HepG2 (cell line): ENCODE measurements around the gene GTF3A. TPM values are rescaled to one million over a fixed set of nuclear protein-coding genes. Genes with fewer than 3 reads are reported as not detected.

Experiments used
- BHLHE40 ChIP-seq: IDR thresholded peaks from 2 replicates; pipeline ENCODE4 v1.6.1; 2011; ENCODE audit warnings: low read length, improper control_type of control experiment
- FOXA3 ChIP-seq: IDR thresholded peaks from 2 replicates; pipeline ENCODE4 v1.6.1; 2016; ENCODE audit warnings: missing genetic modification reagents, missing compliant biosample characterization
- GATA4 ChIP-seq: sonication (generic); IDR thresholded peaks from 2 replicates; pipeline ENCODE4 v1.6.1; 2016; ENCODE audit warnings: antibody characterized with exemption, low read depth, borderline replicate concordance
- MED13 ChIP-seq: sonication (generic); formaldehyde crosslinking; IDR thresholded peaks from 2 replicates; pipeline ENCODE4 v1.5.0; 2020; ENCODE audit warnings: missing genetic modification reagents
- RARG ChIP-seq: sonication (generic); formaldehyde crosslinking; IDR thresholded peaks from 2 replicates; pipeline ENCODE4 v1.4.0; 2020; ENCODE audit warnings: low read depth, mild to moderate bottlenecking, missing genetic modification reagents
- ZNF558 ChIP-seq: sonication (generic); formaldehyde crosslinking; IDR thresholded peaks from 2 replicates; pipeline ENCODE4 v1.9.0; 2022; ENCODE audit warnings: mild to moderate bottlenecking, missing genetic modification reagents, borderline replicate concordance
- ZNF839 ChIP-seq: sonication (generic); formaldehyde crosslinking; IDR thresholded peaks from 2 replicates; pipeline ENCODE4 v1.4.0; 2020; ENCODE audit warnings: missing genetic modification reagents, mild to moderate bottlenecking, borderline replicate concordance
- polyA plus RNA-seq, 8 experiments: library from polyadenylated mRNA; depleted of rRNA in 3 of 8; stranded (reverse) in 7 of 8; unstranded in 1 of 8; fragments of >200 nt; fragmentation: Illumina TruSeq in 4 of 8; extraction: Trizol in 4 of 8; gene quantifications; 2 replicates each; pipeline versions ENCODE4 v1.2.1 to v1.2.3, GENCODE V29; 2011 to 2016; ENCODE audit warnings: low read depth in 4 of 8, missing spikeins in 1 of 8, mixed read lengths in 1 of 8; ENCODE audit not compliant: insufficient read depth in 1 of 8
- total RNA-seq, 5 experiments: library from RNA; depleted of rRNA; stranded (reverse); fragments of >200 nt; fragmentation: Illumina TruSeq; extraction: Trizol; gene quantifications; 2 replicates each; pipeline ENCODE4 v1.2.3, GENCODE V29; 2016; ENCODE audit warnings: low read depth in 1 of 5
- TF ChIP-seq, protein P1 (sequence below), 2 experiments: sonication (generic) in 1 of 2; formaldehyde crosslinking in 1 of 2; IDR thresholded peaks; 2 replicates each; pipeline versions ENCODE4 v1.5.1 to v1.6.1; 2011 to 2020; ENCODE audit warnings: borderline replicate concordance in 1 of 2, low read depth in 1 of 2, low read length in 1 of 2, mild to moderate bottlenecking in 1 of 2, missing genetic modification reagents in 1 of 2, moderate library complexity in 1 of 2
- TF ChIP-seq, protein P2 (sequence below): sonication (generic); formaldehyde crosslinking; IDR thresholded peaks from 2 replicates; pipeline ENCODE4 v1.5.1; 2020; ENCODE audit warnings: mild to moderate bottlenecking, moderate library complexity, missing genetic modification reagents
- TF ChIP-seq, protein P3 (sequence below): sonication (generic); formaldehyde crosslinking; IDR thresholded peaks from 2 replicates; pipeline ENCODE4 v1.4.0; 2020; ENCODE audit warnings: mild to moderate bottlenecking, missing genetic modification reagents
- TF ChIP-seq, protein P4 (sequence below): sonication (generic); formaldehyde crosslinking; IDR thresholded peaks from 2 replicates; pipeline ENCODE4 v1.8.0; 2022; ENCODE audit warnings: missing genetic modification reagents, low read depth, mild to moderate bottlenecking, borderline replicate concordance
- TF ChIP-seq, protein P5 (sequence below): sonication (generic); formaldehyde crosslinking; IDR thresholded peaks from 2 replicates; pipeline ENCODE4 v1.8.1; 2023; ENCODE audit warnings: mild to moderate bottlenecking, inconsistent platforms, moderate library complexity, missing genetic modification reagents, borderline replicate concordance

The GTF3A gene
- total and polyA plus RNA-seq, 2 of the 13 experiments (the other 11 are each of a cell fraction or from before 2014, with no cell fraction given) = 42.1 to 176 TPM

DNA sequence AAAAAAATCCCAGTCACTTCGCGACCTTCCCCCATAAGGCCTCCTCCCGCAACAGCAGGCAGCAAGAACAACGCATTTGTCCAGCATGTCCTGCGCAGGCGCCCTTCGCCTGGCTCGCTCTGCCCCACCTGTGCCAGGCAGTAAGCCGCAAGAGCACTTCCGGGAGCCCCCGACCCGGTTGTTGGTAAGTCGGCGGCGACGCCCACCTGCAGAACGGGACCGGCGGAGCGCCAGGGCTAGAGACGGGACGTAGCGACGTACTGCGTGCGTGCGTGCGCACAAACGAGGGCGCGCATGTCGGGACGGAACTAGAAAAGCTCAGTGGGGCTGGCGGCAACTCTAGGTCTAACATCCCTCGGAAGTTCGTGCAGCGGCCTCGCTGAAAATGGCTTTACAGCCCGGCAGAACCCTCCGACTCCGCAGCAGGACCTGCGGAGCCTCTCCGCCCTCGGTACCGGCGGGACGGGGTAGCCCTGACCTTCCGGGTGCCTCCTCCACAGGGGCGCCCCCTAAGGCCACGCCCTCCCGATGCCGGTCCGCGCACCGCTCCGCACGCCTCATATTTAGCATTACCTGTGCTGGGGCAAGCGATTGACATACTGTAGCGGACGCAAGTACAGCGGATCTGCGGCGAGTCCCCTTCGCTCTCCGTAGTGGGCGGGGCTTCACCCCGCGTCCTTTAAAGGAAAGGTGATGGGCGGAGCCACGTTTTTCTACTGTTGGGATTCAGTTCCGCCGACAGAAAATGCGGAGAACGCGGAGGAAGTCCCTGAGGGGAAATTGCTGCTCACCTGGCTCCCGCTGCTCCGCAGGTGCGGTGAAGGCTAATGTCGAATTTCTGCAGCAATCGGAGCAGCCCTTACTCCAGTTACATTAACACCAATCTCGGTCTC, 25.8 kb downstream of the GTF3A start, which contains the start of gene MTIF3 (continued):
- TF ChIP-seq, protein P1, sequence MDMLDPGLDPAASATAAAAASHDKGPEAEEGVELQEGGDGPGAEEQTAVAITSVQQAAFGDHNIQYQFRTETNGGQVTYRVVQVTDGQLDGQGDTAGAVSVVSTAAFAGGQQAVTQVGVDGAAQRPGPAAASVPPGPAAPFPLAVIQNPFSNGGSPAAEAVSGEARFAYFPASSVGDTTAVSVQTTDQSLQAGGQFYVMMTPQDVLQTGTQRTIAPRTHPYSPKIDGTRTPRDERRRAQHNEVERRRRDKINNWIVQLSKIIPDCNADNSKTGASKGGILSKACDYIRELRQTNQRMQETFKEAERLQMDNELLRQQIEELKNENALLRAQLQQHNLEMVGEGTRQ (IDR thresholded peaks at IDR 0.05; ENCODE audit: low read depth, low read length) = no peak
- TF ChIP-seq, protein P1 (CRISPR knock-in tag; IDR thresholded peaks at IDR 0.05; ENCODE audit: borderline replicate concordance) = no peak; the same call in 1 of the 2 replicates
- TF ChIP-seq, protein P2, sequence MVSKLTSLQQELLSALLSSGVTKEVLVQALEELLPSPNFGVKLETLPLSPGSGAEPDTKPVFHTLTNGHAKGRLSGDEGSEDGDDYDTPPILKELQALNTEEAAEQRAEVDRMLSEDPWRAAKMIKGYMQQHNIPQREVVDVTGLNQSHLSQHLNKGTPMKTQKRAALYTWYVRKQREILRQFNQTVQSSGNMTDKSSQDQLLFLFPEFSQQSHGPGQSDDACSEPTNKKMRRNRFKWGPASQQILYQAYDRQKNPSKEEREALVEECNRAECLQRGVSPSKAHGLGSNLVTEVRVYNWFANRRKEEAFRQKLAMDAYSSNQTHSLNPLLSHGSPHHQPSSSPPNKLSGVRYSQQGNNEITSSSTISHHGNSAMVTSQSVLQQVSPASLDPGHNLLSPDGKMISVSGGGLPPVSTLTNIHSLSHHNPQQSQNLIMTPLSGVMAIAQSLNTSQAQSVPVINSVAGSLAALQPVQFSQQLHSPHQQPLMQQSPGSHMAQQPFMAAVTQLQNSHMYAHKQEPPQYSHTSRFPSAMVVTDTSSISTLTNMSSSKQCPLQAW = peak; percentile 60; the same call in 1 of the 2 replicates
- TF ChIP-seq MED13 (CRISPR knock-in tag) (0 out of 2 replicates have a peak, but pooled peaks have one; percentile 71), FOXA3 (peak; percentile 33; the same call in 1 of the 2 replicates), ZNF558 (CRISPR knock-in tag) (0 out of 2 replicates have a peak, but pooled peaks have one; percentile 31), GATA4 (peak; percentile 54; the same call in 1 of the 2 replicates), BHLHE40 (no peak; the same call in 1 of the 2 replicates), ZNF839 (CRISPR knock-in tag) (no peak; the same call in 1 of the 2 replicates), RARG (0 out of 2 replicates have a peak, but pooled peaks have one; percentile 42)
- TF ChIP-seq, protein P3, sequence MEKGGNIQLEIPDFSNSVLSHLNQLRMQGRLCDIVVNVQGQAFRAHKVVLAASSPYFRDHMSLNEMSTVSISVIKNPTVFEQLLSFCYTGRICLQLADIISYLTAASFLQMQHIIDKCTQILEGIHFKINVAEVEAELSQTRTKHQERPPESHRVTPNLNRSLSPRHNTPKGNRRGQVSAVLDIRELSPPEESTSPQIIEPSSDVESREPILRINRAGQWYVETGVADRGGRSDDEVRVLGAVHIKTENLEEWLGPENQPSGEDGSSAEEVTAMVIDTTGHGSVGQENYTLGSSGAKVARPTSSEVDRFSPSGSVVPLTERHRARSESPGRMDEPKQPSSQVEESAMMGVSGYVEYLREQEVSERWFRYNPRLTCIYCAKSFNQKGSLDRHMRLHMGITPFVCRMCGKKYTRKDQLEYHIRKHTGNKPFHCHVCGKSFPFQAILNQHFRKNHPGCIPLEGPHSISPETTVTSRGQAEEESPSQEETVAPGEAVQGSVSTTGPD = no peak
- TF ChIP-seq, protein P4, sequence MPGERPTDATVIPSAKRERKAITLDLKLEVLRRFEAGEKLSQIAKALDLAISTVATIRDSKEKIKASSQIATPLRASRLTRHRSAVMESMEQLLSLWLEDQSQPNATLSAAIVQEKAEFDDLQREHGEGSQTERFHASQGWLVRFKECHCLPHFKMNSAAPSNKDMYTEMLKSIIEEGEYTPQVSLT (CRISPR knock-in tag) = no peak
- TF ChIP-seq, protein P5, sequence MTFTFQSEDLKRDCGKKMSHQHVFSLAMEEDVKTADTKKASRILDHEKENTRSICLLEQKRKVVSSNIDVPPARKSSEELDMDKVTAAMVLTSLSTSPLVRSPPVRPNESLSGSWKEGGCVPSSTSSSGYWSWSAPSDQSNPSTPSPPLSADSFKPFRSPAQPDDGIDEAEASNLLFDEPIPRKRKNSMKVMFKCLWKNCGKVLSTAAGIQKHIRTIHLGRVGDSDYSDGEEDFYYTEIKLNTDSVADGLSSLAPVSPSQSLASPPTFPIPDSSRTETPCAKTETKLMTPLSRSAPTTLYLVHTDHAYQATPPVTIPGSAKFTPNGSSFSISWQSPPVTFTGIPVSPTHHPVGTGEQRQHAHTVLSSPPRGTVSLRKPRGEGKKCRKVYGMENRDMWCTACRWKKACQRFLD (CRISPR knock-in tag) = peak; percentile 29; the same call in 1 of the 2 replicates
